Endothelial cell (in vitro differentiated cells): Measurements from ENCODE around the gene ARMH3. TPM values are rescaled to one million over a fixed set of nuclear protein-coding genes. Genes with fewer than 3 reads are reported as not detected.

ENCODE experiments used
- DNase-seq: peaks from one replicate; pipeline ENCODE4 v3.0.0; 2021; ENCODE audit warnings: low spot score
- H3K27ac Mint-ChIP-seq: one replicate; pipeline ENCODE4 v1.8.0; 2021; ENCODE audit warnings: mixed read lengths, inconsistent platforms; ENCODE audit not compliant: unreplicated experiment
- H3K27me3 Mint-ChIP-seq: one replicate; pipeline ENCODE4 v1.8.0; 2021; ENCODE audit warnings: mild to moderate bottlenecking, moderate library complexity, mixed read lengths, inconsistent platforms; ENCODE audit not compliant: unreplicated experiment
- H3K36me3 Mint-ChIP-seq: one replicate; pipeline ENCODE4 v1.8.0; 2021; ENCODE audit warnings: mild to moderate bottlenecking, low read depth, mixed read lengths, inconsistent platforms; ENCODE audit not compliant: unreplicated experiment
- H3K4me1 Mint-ChIP-seq: one replicate; pipeline ENCODE4 v1.8.0; 2021; ENCODE audit warnings: mild to moderate bottlenecking, mixed read lengths, inconsistent platforms; ENCODE audit not compliant: unreplicated experiment
- H3K4me3 Mint-ChIP-seq: one replicate; pipeline ENCODE4 v1.8.0; 2021; ENCODE audit warnings: mild to moderate bottlenecking, mixed read lengths, inconsistent platforms; ENCODE audit not compliant: unreplicated experiment
- H3K9me3 Mint-ChIP-seq: one replicate; pipeline ENCODE4 v1.8.0; 2021; ENCODE audit warnings: mixed read lengths, inconsistent platforms; ENCODE audit not compliant: unreplicated experiment
- CTCF ChIP-seq: fragments of 200-600 bp; sonication (generic); IDR thresholded peaks from one replicate; pipeline ENCODE4 v1.5.0; 2021; ENCODE audit warnings: antibody characterized with exemption; ENCODE audit not compliant: unreplicated experiment
- total RNA-seq: library from RNA; stranded (reverse); fragmentation: NEBNext Ultra II Directional; extraction: Animal tissue kit (Norgen Biotek cat#: 25700); gene quantifications from one replicate; pipeline ENCODE4 v1.2.1, GENCODE V29; 2021; ENCODE audit not compliant: unreplicated experiment

Gene ARMH3
- total RNA-seq, 1 donor from 2014 or later = 20.5 TPM

GRCh38 chr10:101920546-101920945, 135.4 kb downstream of the ARMH3 start:
- H3K4me3 Mint-ChIP-seq = no peak overlapping the region
- no peak for TF ChIP-seq CTCF
- no peak for DNase-seq
- H3K27me3 Mint-ChIP-seq = no peaks in the 10 kb centered on the region
- peaks cover 14% of the 10 kb centered on the region for H3K4me1 Mint-ChIP-seq
- H3K36me3 Mint-ChIP-seq = no peaks in the 10 kb centered on the region
- no peak overlapping the region for H3K27ac Mint-ChIP-seq
- H3K9me3 Mint-ChIP-seq = no peaks in the 10 kb centered on the region

GRCh38 chr10:101919026-101919770, 136.8 kb downstream of the ARMH3 start:
- DNase-seq = no peak
- Mint-ChIP-seq H3K4me1 (peaks cover 14% of the 10 kb centered on the region), H3K27ac (no peak overlapping the region), H3K9me3 (no peaks in the 10 kb centered on the region), H3K27me3 (no peaks in the 10 kb centered on the region), H3K36me3 (no peaks in the 10 kb centered on the region), H3K4me3 (no peak overlapping the region)
- no peak for TF ChIP-seq CTCF

GRCh38 chr10:101912561-101913179, 143.3 kb downstream of the ARMH3 start:
- TF ChIP-seq CTCF = no peak
- no peak overlapping the region for H3K4me3 Mint-ChIP-seq
- peaks cover 3% of the 10 kb centered on the region for H3K36me3 Mint-ChIP-seq
- DNase-seq = no peak
- no peaks in the 10 kb centered on the region for H3K27me3 Mint-ChIP-seq
- H3K27ac Mint-ChIP-seq = no peak overlapping the region
- no peaks in the 10 kb centered on the region for H3K9me3 Mint-ChIP-seq
- peaks cover 5% of the 10 kb centered on the region for H3K4me1 Mint-ChIP-seq

- no peaks in the 10 kb centered on the region for H3K9me3 Mint-ChIP-seq
These were observed 149.3 kb downstream of the ARMH3 start for GRCh38 chr10:101906586-101907183.

More at GRCh38 chr10:101906586-101907183, 149.3 kb downstream of the ARMH3 start:
- no peak for DNase-seq
- Mint-ChIP-seq H3K4me3 (no peak overlapping the region), H3K27me3 (no peaks in the 10 kb centered on the region), H3K36me3 (peaks cover 3% of the 10 kb centered on the region), H3K27ac (no peak overlapping the region), H3K4me1 (peaks cover 23% of the 10 kb centered on the region)
- no peak for TF ChIP-seq CTCF
